Osteoblast (primary cell): Measurements from ENCODE around the gene BCAS3. TPM values are rescaled to one million over a fixed set of nuclear protein-coding genes. Genes with fewer than 3 reads are reported as not detected.

Experiments
- DNase-seq: peaks from one replicate; pipeline ENCODE4 v3.0.0; 2011; ENCODE audit warnings: low spot score, mixed read lengths; ENCODE audit not compliant: insufficient read length; ENCODE audit errors: missing footprints
- H2AFZ ChIP-seq: 2 replicates; pipeline ENCODE4 v1.6.0; 2011; ENCODE audit warnings: mild to moderate bottlenecking, low read length
- H3K27ac ChIP-seq: 2 replicates; pipeline ENCODE4 v1.5.1; 2011; ENCODE audit warnings: mild to moderate bottlenecking, low read depth, low read length, moderate library complexity
- H3K27me3 ChIP-seq: 2 replicates; pipeline ENCODE4 v1.6.0; 2012; ENCODE audit warnings: mild to moderate bottlenecking, control low read depth, inconsistent platforms, low read length, moderate library complexity; ENCODE audit not compliant: insufficient read depth
- H3K36me3 ChIP-seq: 2 replicates; pipeline ENCODE4 v1.5.1; 2011; ENCODE audit warnings: mild to moderate bottlenecking, low read length, control low read depth, moderate library complexity; ENCODE audit not compliant: insufficient read depth
- H3K4me1 ChIP-seq: 2 replicates; pipeline ENCODE4 v1.5.1; 2011; ENCODE audit warnings: mild to moderate bottlenecking, low read length, control low read depth, moderate library complexity; ENCODE audit not compliant: insufficient read depth
- H3K4me2 ChIP-seq: 2 replicates; pipeline ENCODE4 v1.6.0; 2011; ENCODE audit warnings: mild to moderate bottlenecking, low read length; ENCODE audit not compliant: insufficient read depth
- H3K4me3 ChIP-seq: fragments of 200-600 bp; sonication (generic); 3 replicates; pipeline ENCODE4 v1.5.1; 2012; ENCODE audit warnings: mild to moderate bottlenecking, low read length, inconsistent platforms; ENCODE audit not compliant: insufficient read depth
- H3K79me2 ChIP-seq: 2 replicates; pipeline ENCODE4 v1.6.0; 2012; ENCODE audit warnings: mild to moderate bottlenecking, low read length, control low read depth, inconsistent platforms; ENCODE audit not compliant: insufficient read depth
- H3K9me3 ChIP-seq: 2 replicates; pipeline ENCODE4 v1.5.1; 2011; ENCODE audit warnings: low read depth, low read length, control low read depth
- H4K20me1 ChIP-seq: 2 replicates; pipeline ENCODE4 v1.6.0; 2012; ENCODE audit warnings: mild to moderate bottlenecking, low read length, control low read depth; ENCODE audit not compliant: insufficient read depth
- total RNA-seq: library from RNA; depleted of rRNA; stranded (reverse); fragments of >200 nt; gene quantifications from 2 replicates; pipeline ENCODE4 v1.2.3, GENCODE V29; 2012
- TF ChIP-seq, protein P1 (sequence below): IDR thresholded peaks from 2 replicates; pipeline ENCODE4 v1.5.1; 2011; ENCODE audit warnings: mild to moderate bottlenecking, low read depth, low read length, moderate library complexity; ENCODE audit errors: extremely low read depth

BCAS3 gene
- total RNA-seq, 1 donor = 31.5 TPM

DNA sequence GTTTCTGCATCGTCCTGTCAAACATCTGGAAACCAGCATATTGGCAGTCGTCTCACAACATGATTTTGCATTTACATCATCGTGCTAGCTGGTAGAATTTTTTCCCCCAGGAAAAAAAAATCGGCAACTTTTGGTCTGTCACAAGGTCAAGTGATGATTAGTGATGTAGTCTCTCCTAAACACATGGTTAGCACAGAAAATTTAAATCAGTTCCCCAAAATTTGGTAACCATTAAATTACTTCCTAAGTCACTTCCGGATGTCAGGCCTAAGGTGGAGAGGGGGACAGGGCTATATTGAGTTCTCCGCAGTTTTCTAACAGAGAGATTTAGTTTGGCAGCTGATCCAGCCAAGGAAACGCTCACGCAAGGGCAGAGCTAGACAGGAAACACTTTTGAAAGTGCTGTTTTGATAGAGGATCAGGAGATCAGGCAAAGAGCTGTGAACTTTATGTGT lies 451.0 kb downstream of the BCAS3 start:
- H2AFZ ChIP-seq = peak overlapping the region; percentile 51

DNA sequence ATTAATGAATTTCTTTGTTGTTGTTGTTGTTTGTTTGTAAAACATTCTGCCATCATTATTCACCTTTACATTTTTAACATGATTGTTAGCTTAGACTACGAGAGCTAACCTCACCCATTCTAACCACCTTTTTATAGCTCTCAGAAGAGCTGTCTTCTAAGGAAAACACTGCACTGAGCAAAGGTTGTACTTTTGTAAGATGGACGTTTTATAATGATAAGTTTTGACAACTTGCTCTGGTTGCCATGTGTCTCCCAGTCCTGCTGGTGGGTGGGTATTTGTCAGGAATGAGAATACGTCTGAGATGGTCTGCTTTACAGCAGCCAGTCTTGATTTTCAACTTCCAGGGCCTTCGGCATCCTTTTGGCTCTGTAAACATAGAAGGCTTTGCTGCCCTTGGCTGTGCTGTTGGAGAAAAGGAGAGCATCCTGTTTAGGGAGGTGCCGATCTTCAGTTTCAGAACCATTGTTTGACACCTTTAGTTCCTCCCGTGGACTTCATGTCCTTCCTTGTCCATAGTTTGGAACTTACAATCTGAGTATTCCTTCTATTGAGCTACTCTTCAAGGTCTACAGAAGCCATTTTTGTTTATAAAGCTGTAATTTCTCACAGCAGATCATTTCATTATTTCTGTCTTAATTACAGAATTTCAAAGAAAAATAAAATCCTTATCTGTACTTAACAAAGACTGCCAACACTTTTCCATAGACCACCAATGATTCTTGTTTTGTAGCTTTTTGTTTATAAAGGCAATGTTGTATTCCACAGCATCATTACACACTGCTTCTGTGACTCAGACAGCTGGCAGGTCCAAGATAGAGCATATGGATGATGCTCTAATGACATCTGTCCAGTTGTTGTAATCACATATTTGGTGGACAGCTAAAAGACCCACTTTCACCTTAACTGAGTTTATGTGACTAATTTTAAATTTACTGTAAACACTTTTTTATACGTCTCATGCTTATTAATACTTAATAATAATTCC lies 451.9 kb downstream of the BCAS3 start:
- Histone ChIP-seq H4K20me1 (no peaks in the 10 kb centered on the region), H3K27me3 (no peaks in the 10 kb centered on the region), H3K9me3 (no peaks in the 10 kb centered on the region), H3K4me1 (peaks cover 21% of the 10 kb centered on the region), H2AFZ (peak overlapping the region; percentile 47), H3K36me3 (no peaks in the 10 kb centered on the region), H3K4me3 (no peak overlapping the region), H3K79me2 (no peaks in the 10 kb centered on the region), H3K4me2 (no peak overlapping the region), H3K27ac (peak overlapping the region; percentile 74)
- no peak for DNase-seq
- TF ChIP-seq, protein P1, sequence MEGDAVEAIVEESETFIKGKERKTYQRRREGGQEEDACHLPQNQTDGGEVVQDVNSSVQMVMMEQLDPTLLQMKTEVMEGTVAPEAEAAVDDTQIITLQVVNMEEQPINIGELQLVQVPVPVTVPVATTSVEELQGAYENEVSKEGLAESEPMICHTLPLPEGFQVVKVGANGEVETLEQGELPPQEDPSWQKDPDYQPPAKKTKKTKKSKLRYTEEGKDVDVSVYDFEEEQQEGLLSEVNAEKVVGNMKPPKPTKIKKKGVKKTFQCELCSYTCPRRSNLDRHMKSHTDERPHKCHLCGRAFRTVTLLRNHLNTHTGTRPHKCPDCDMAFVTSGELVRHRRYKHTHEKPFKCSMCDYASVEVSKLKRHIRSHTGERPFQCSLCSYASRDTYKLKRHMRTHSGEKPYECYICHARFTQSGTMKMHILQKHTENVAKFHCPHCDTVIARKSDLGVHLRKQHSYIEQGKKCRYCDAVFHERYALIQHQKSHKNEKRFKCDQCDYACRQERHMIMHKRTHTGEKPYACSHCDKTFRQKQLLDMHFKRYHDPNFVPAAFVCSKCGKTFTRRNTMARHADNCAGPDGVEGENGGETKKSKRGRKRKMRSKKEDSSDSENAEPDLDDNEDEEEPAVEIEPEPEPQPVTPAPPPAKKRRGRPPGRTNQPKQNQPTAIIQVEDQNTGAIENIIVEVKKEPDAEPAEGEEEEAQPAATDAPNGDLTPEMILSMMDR = no peak

More for the DNA sequence above, 451.0 kb downstream of the BCAS3 start:
- no peak for DNase-seq
- no peaks in the 10 kb centered on the region for H3K9me3 ChIP-seq
- H3K4me2 ChIP-seq = peak overlapping the region; percentile 24
- no peaks in the 10 kb centered on the region for H3K79me2 ChIP-seq
- H4K20me1 ChIP-seq = no peaks in the 10 kb centered on the region
- H3K27ac ChIP-seq = peak overlapping the region; percentile 74
- TF ChIP-seq, protein P1 = no peak
- H3K4me3 ChIP-seq = no peak overlapping the region
- no peaks in the 10 kb centered on the region for H3K36me3 ChIP-seq
- H3K27me3 ChIP-seq = no peaks in the 10 kb centered on the region
- H3K4me1 ChIP-seq = peaks cover 21% of the 10 kb centered on the region

DNA sequence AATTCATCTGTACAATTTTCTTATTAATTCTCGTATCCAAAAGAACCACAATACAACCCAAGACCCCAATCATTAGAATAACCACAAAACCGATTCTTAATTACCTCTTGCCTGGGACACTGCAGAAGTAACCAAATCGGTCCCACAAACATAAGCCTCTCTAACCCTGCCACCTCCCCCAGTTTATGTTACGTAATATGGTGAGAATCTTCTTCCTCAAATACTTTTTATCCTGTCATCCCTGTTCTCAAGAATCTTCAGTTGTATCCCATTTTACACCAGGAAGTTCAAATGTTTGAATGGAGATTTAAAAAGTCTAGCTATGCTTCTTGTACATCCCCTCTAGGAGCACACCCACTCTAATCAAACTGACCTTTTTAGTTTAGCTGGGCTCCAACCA lies 452.7 kb downstream of the BCAS3 start:
- no peak overlapping the region for H3K4me3 ChIP-seq
- no peaks in the 10 kb centered on the region for H3K36me3 ChIP-seq
- no peak overlapping the region for H2AFZ ChIP-seq
- TF ChIP-seq, protein P1 = no peak
- no peak overlapping the region for H3K27ac ChIP-seq
- H3K4me1 ChIP-seq = peaks cover 21% of the 10 kb centered on the region
- no peaks in the 10 kb centered on the region for H3K27me3 ChIP-seq
- DNase-seq = no peak
- H3K79me2 ChIP-seq = no peaks in the 10 kb centered on the region
- no peak overlapping the region for H3K4me2 ChIP-seq
- H3K9me3 ChIP-seq = no peaks in the 10 kb centered on the region
- no peaks in the 10 kb centered on the region for H4K20me1 ChIP-seq

DNA sequence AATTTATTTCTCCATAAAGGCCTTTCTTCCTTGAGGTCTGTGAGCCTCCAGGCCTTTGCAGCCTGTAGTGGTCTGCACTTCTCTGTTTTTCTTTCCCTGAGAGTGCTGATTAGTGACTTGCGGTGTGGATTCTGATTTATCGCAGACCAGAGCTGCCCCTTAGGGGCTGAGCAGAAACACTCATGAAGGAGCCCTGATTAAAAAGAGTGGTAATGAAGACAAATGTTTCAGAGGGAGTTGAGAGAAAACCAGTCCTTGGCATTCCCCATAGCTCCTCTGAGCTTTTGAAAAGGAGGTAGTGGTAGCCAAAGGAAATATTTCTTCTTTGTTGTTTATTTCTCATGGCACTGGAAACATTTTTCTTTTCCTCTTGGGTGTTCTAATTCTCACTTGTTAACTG lies 453.9 kb downstream of the BCAS3 start:
- Histone ChIP-seq H3K79me2 (no peaks in the 10 kb centered on the region), H3K27me3 (no peaks in the 10 kb centered on the region), H3K4me2 (no peak overlapping the region), H3K9me3 (no peaks in the 10 kb centered on the region), H3K4me1 (peaks cover 21% of the 10 kb centered on the region), H4K20me1 (no peaks in the 10 kb centered on the region), H3K36me3 (no peaks in the 10 kb centered on the region), H2AFZ (peak overlapping the region; percentile 36), H3K27ac (no peak overlapping the region), H3K4me3 (no peak overlapping the region)
- TF ChIP-seq, protein P1 = no peak
- no peak for DNase-seq
